Measurements from ENCODE around the gene SLC4A9. TPM values are rescaled to one million over a fixed set of nuclear protein-coding genes. Genes with fewer than 3 reads are reported as not detected.

The SLC4A9 gene
- total RNA-seq = under 1 TPM; 0.30 to 0.39 TPM
- polyA plus RNA-seq (ENCODE audit: insufficient read length in 2 of 2) = 1 to 10 TPM in 1 of 2 donors, under 1 TPM in 1; 0.29 to 1.9 TPM
- long read RNA-seq, donor 1 = 0 reads
- long read RNA-seq, donor 2 = 0 reads
- long read RNA-seq, donor 3 = 0 reads
- long read RNA-seq, donor 4 = 0 reads

GRCh38 chr5:140360101-140360500, at the start of gene SLC4A9:
TSS of gene SLC4A9 (plus strand) at chr5:140360194. CDS start at chr5:140360237, 43 bp downstream.
- no peaks in the 10 kb centered on the region for H3K27me3 ChIP-seq (ENCODE audit: control insufficient read depth, insufficient read depth, low read length)
- H3K4me1 ChIP-seq (ENCODE audit: control insufficient read depth, insufficient read depth, low read length) = peaks cover 30% of the 10 kb centered on the region
- H3K27ac ChIP-seq (ENCODE audit: low read depth, low read length) = no peak within 1 kb of the TSS
- whole genome bisulfite sequencing (ENCODE audit: insufficient coverage) = 88% methylated on average over 2 of the region's 2 CpGs
- DNase-seq (ENCODE audit: low read depth in 4 of 6, low spot score in 6 of 6) = no peak
- no peak within 1 kb of the TSS for H3K4me3 ChIP-seq (ENCODE audit: low read depth, low read length)
- no peaks in the 10 kb centered on the region for H3K9me3 ChIP-seq (ENCODE audit: control insufficient read depth, insufficient read depth, low read length)
- H3K36me3 ChIP-seq (ENCODE audit: control insufficient read depth, insufficient read depth, low read length) = no peaks in the 10 kb centered on the region

GRCh38 chr5:140310434-140310833, 49.6 kb upstream of the SLC4A9 start:
- Histone ChIP-seq H3K4me3 (ENCODE audit: low read depth, low read length) (no peak overlapping the region), H3K9me3 (ENCODE audit: control insufficient read depth, insufficient read depth, low read length) (no peaks in the 10 kb centered on the region), H3K27me3 (ENCODE audit: control insufficient read depth, insufficient read depth, low read length) (peaks cover 2% of the 10 kb centered on the region), H3K36me3 (ENCODE audit: control insufficient read depth, insufficient read depth, low read length) (no peaks in the 10 kb centered on the region), H3K27ac (ENCODE audit: low read depth, low read length) (no peak overlapping the region), H3K4me1 (ENCODE audit: control insufficient read depth, insufficient read depth, low read length) (no peaks in the 10 kb centered on the region)
- 43% methylated on average over 1 of the region's 2 CpGs for WGBS (ENCODE audit: insufficient coverage)
- DNase-seq (ENCODE audit: low read depth in 4 of 6, low spot score in 6 of 6) = no peak

- no peak for DNase-seq (ENCODE audit: low read depth in 4 of 6, low spot score in 6 of 6)
- no peaks in the 10 kb centered on the region for H3K9me3 ChIP-seq (ENCODE audit: control insufficient read depth, insufficient read depth, low read length)
- peaks cover 2% of the 10 kb centered on the region for H3K27me3 ChIP-seq (ENCODE audit: control insufficient read depth, insufficient read depth, low read length)
- no peak overlapping the region for H3K4me3 ChIP-seq (ENCODE audit: low read depth, low read length)
- no CpG with 5 or more reads among the region's 5 CpGs for WGBS (ENCODE audit: insufficient coverage)
- H3K4me1 ChIP-seq (ENCODE audit: control insufficient read depth, insufficient read depth, low read length) = no peaks in the 10 kb centered on the region
- H3K36me3 ChIP-seq (ENCODE audit: control insufficient read depth, insufficient read depth, low read length) = no peaks in the 10 kb centered on the region
- H3K27ac ChIP-seq (ENCODE audit: low read depth, low read length) = no peak overlapping the region
Observed at GRCh38 chr5:140311011-140311467, 49.0 kb upstream of the SLC4A9 start.

GRCh38 chr5:140312067-140312790, 47.8 kb upstream of the SLC4A9 start:
- no peak for DNase-seq (ENCODE audit: low read depth in 4 of 6, low spot score in 6 of 6)
- no peak overlapping the region for H3K27ac ChIP-seq (ENCODE audit: low read depth, low read length)
- 20% methylated on average over 3 of the region's 4 CpGs for WGBS (ENCODE audit: insufficient coverage)

GRCh38 chr5:140312791-140313189, 47.2 kb upstream of the SLC4A9 start:
- no peak for DNase-seq (ENCODE audit: low read depth in 4 of 6, low spot score in 6 of 6)
- Histone ChIP-seq H3K4me3 (ENCODE audit: low read depth, low read length) (no peak overlapping the region), H3K4me1 (ENCODE audit: control insufficient read depth, insufficient read depth, low read length) (no peaks in the 10 kb centered on the region), H3K9me3 (ENCODE audit: control insufficient read depth, insufficient read depth, low read length) (no peaks in the 10 kb centered on the region), H3K27me3 (ENCODE audit: control insufficient read depth, insufficient read depth, low read length) (peaks cover 2% of the 10 kb centered on the region), H3K36me3 (ENCODE audit: control insufficient read depth, insufficient read depth, low read length) (no peaks in the 10 kb centered on the region), H3K27ac (ENCODE audit: low read depth, low read length) (no peak overlapping the region)
- 96% methylated on average over 5 of the region's 7 CpGs for WGBS (ENCODE audit: insufficient coverage)

More at GRCh38 chr5:140312067-140312790, 47.8 kb upstream of the SLC4A9 start:
- Histone ChIP-seq H3K27me3 (ENCODE audit: control insufficient read depth, insufficient read depth, low read length) (peaks cover 2% of the 10 kb centered on the region), H3K9me3 (ENCODE audit: control insufficient read depth, insufficient read depth, low read length) (no peaks in the 10 kb centered on the region), H3K36me3 (ENCODE audit: control insufficient read depth, insufficient read depth, low read length) (no peaks in the 10 kb centered on the region), H3K4me3 (ENCODE audit: low read depth, low read length) (no peak overlapping the region), H3K4me1 (ENCODE audit: control insufficient read depth, insufficient read depth, low read length) (no peaks in the 10 kb centered on the region)

GRCh38 chr5:140317859-140318258, 42.1 kb upstream of the SLC4A9 start:
- DNase-seq (ENCODE audit: low read depth in 4 of 6, low spot score in 6 of 6) = no peak
- Histone ChIP-seq H3K9me3 (ENCODE audit: control insufficient read depth, insufficient read depth, low read length) (no peaks in the 10 kb centered on the region), H3K36me3 (ENCODE audit: control insufficient read depth, insufficient read depth, low read length) (no peaks in the 10 kb centered on the region), H3K4me1 (ENCODE audit: control insufficient read depth, insufficient read depth, low read length) (peaks cover 14% of the 10 kb centered on the region), H3K27ac (ENCODE audit: low read depth, low read length) (no peak overlapping the region), H3K27me3 (ENCODE audit: control insufficient read depth, insufficient read depth, low read length) (no peaks in the 10 kb centered on the region), H3K4me3 (ENCODE audit: low read depth, low read length) (no peak overlapping the region)
- 84% methylated on average over 3 of the region's 5 CpGs for WGBS (ENCODE audit: insufficient coverage)

- Histone ChIP-seq H3K27ac (ENCODE audit: low read depth, low read length) (no peak overlapping the region), H3K9me3 (ENCODE audit: control insufficient read depth, insufficient read depth, low read length) (no peaks in the 10 kb centered on the region), H3K36me3 (ENCODE audit: control insufficient read depth, insufficient read depth, low read length) (no peaks in the 10 kb centered on the region), H3K4me3 (ENCODE audit: low read depth, low read length) (no peak overlapping the region), H3K27me3 (ENCODE audit: control insufficient read depth, insufficient read depth, low read length) (no peaks in the 10 kb centered on the region), H3K4me1 (ENCODE audit: control insufficient read depth, insufficient read depth, low read length) (peaks cover 22% of the 10 kb centered on the region)
- DNase-seq (ENCODE audit: low read depth in 4 of 6, low spot score in 6 of 6) = no peak
- WGBS (ENCODE audit: insufficient coverage) = 87% methylated on average over 4 of the region's 4 CpGs
Observed at GRCh38 chr5:140318792-140319191, 41.2 kb upstream of the SLC4A9 start.

GRCh38 chr5:140319833-140320232, 40.2 kb upstream of the SLC4A9 start:
- WGBS (ENCODE audit: insufficient coverage) = no CpG with 5 or more reads among the region's 1 CpG
- Histone ChIP-seq H3K4me1 (ENCODE audit: control insufficient read depth, insufficient read depth, low read length) (peaks cover 26% of the 10 kb centered on the region), H3K27me3 (ENCODE audit: control insufficient read depth, insufficient read depth, low read length) (no peaks in the 10 kb centered on the region), H3K9me3 (ENCODE audit: control insufficient read depth, insufficient read depth, low read length) (no peaks in the 10 kb centered on the region), H3K4me3 (ENCODE audit: low read depth, low read length) (no peak overlapping the region), H3K27ac (ENCODE audit: low read depth, low read length) (no peak overlapping the region), H3K36me3 (ENCODE audit: control insufficient read depth, insufficient read depth, low read length) (no peaks in the 10 kb centered on the region)
- DNase-seq (ENCODE audit: low read depth in 4 of 6, low spot score in 6 of 6) = no peak

GRCh38 chr5:140321796-140322195, 38.2 kb upstream of the SLC4A9 start:
- peaks cover 26% of the 10 kb centered on the region for H3K4me1 ChIP-seq (ENCODE audit: control insufficient read depth, insufficient read depth, low read length)
- H3K36me3 ChIP-seq (ENCODE audit: control insufficient read depth, insufficient read depth, low read length) = no peaks in the 10 kb centered on the region
- DNase-seq (ENCODE audit: low read depth in 4 of 6, low spot score in 6 of 6) = peak in 1 of 6 donors; percentile 27
- 79% methylated on average over 2 of the region's 2 CpGs for WGBS (ENCODE audit: insufficient coverage)
- no peaks in the 10 kb centered on the region for H3K9me3 ChIP-seq (ENCODE audit: control insufficient read depth, insufficient read depth, low read length)
- H3K27ac ChIP-seq (ENCODE audit: low read depth, low read length) = no peak overlapping the region
- no peak overlapping the region for H3K4me3 ChIP-seq (ENCODE audit: low read depth, low read length)
- no peaks in the 10 kb centered on the region for H3K27me3 ChIP-seq (ENCODE audit: control insufficient read depth, insufficient read depth, low read length)
